HEK293 (cell line): ENCODE results near the gene AP3S2.

Source experiments
- CTCF ChIA-PET: fragments of 350-600 bp; formaldehyde crosslinking; extraction: SDS; loops from one replicate; lab custom pipeline; 2021; ENCODE audit warnings: antibody characterized with exemption; lab: Yijun Ruan, JAX
- POLR2A ChIA-PET: fragments of 300-600 bp; formaldehyde crosslinking; extraction: SDS; loops from one replicate; lab custom pipeline; 2020; ENCODE audit warnings: antibody characterized with exemption, inconsistent platforms; lab: Yijun Ruan, JAX
- H3K27ac ChIP-seq: fragments of 200-500 bp; sonication (Bioruptor generic); 2 replicates; pipeline ENCODE4 v1.5.1; 2014; ENCODE audit warnings: low read depth, low read length, control low read depth, inconsistent platforms; ENCODE audit errors: extremely low read depth
- H3K36me3 ChIP-seq, 2 experiments: fragments of 200-500 bp in 1 of 2; sonication (Bioruptor generic) in 1 of 2; 1 replicate in 1 of 2; 2 replicates in 1 of 2; pipeline ENCODE4 v1.5.1; 2014 to 2017; ENCODE audit warnings: inconsistent platforms in 2 of 2, low read length in 2 of 2; ENCODE audit not compliant: control insufficient read depth in 2 of 2, insufficient read depth in 1 of 2
- H3K4me1 ChIP-seq: fragments of 200-500 bp; sonication (Bioruptor generic); 2 replicates; pipeline ENCODE4 v1.5.1; 2014; ENCODE audit warnings: mild to moderate bottlenecking, low read length, inconsistent platforms; ENCODE audit not compliant: control insufficient read depth, insufficient read depth
- H3K4me3 ChIP-seq: 2 replicates; pipeline ENCODE4 v1.5.1; 2011; ENCODE audit warnings: low read depth, mild to moderate bottlenecking, control low read depth, low read length, moderate library complexity
- H3K9me3 ChIP-seq: fragments of 200-500 bp; sonication (Bioruptor generic); 2 replicates; pipeline ENCODE4 v1.5.1; 2014; ENCODE audit warnings: low read depth, low read length, inconsistent platforms; ENCODE audit not compliant: control insufficient read depth, insufficient read depth
- HOXC10 ChIP-seq: sonication (generic); formaldehyde crosslinking; IDR thresholded peaks from 2 replicates; pipeline ENCODE4 v1.8.1; 2023; ENCODE audit warnings: mild to moderate bottlenecking, missing genetic modification reagents
- KLF8 ChIP-seq: fragments of 450-650 bp; formaldehyde crosslinking; IDR thresholded peaks from 2 replicates; pipeline ENCODE4 v1.5.1; 2016; ENCODE audit warnings: missing biosample characterization, missing genetic modification characterization
- PRDM1 ChIP-seq: fragments of 450-650 bp; formaldehyde crosslinking; IDR thresholded peaks from 2 replicates; pipeline ENCODE4; 2016; ENCODE audit warnings: missing biosample characterization, missing genetic modification characterization
- SP7 ChIP-seq: fragments of 450-650 bp; formaldehyde crosslinking; IDR thresholded peaks from 2 replicates; pipeline ENCODE4 v1.5.1; 2016; ENCODE audit warnings: missing biosample characterization, missing genetic modification characterization
- ZBTB48 ChIP-seq: fragments of 450-650 bp; formaldehyde crosslinking; IDR thresholded peaks from 2 replicates; pipeline ENCODE4 v1.5.1; 2016; ENCODE audit warnings: missing biosample characterization, missing genetic modification characterization
- ZBTB7A ChIP-seq: fragments of 450-650 bp; formaldehyde crosslinking; IDR thresholded peaks from 2 replicates; pipeline ENCODE4 v1.5.1; 2016; ENCODE audit warnings: low read depth, missing biosample characterization, missing genetic modification characterization
- ZNF133 ChIP-seq: fragments of 450-650 bp; formaldehyde crosslinking; IDR thresholded peaks from 2 replicates; pipeline ENCODE4 v1.5.1; 2016; ENCODE audit warnings: missing biosample characterization, missing genetic modification characterization
- ZNF302 ChIP-seq: fragments of 450-650 bp; formaldehyde crosslinking; IDR thresholded peaks from 2 replicates; pipeline ENCODE4 v1.5.1; 2016; ENCODE audit warnings: missing biosample characterization, missing genetic modification characterization, low read depth
- ZNF404 ChIP-seq: fragments of 450-650 bp; formaldehyde crosslinking; IDR thresholded peaks from 2 replicates; pipeline ENCODE4 v1.5.1; 2017; ENCODE audit warnings: missing biosample characterization, missing genetic modification characterization
- ZNF423 ChIP-seq: fragments of 450-650 bp; formaldehyde crosslinking; IDR thresholded peaks from 2 replicates; pipeline ENCODE4 v1.5.1; 2016; ENCODE audit warnings: missing biosample characterization, missing genetic modification characterization
- ZNF664 ChIP-seq: fragments of 450-650 bp; formaldehyde crosslinking; IDR thresholded peaks from 2 replicates; pipeline ENCODE4 v1.5.1; 2016; ENCODE audit warnings: missing biosample characterization, missing genetic modification characterization
- ZNF776 ChIP-seq: fragments of 450-650 bp; formaldehyde crosslinking; IDR thresholded peaks from 2 replicates; pipeline ENCODE4 v1.5.0; 2017; ENCODE audit warnings: missing biosample characterization, missing genetic modification characterization, borderline replicate concordance
- ZXDB ChIP-seq: fragments of 450-650 bp; formaldehyde crosslinking; IDR thresholded peaks from 2 replicates; pipeline ENCODE4 v1.5.1; 2016; ENCODE audit warnings: missing biosample characterization, missing genetic modification characterization
- TF ChIP-seq, protein P1 (sequence below): fragments of 450-650 bp; formaldehyde crosslinking; IDR thresholded peaks from 2 replicates; pipeline ENCODE4 v1.5.1; 2016; ENCODE audit warnings: missing biosample characterization, missing genetic modification characterization, borderline replicate concordance
- TF ChIP-seq, protein P2 (sequence below): fragments of 450-650 bp; IDR thresholded peaks from 2 replicates; pipeline ENCODE4 v1.5.1; 2018; ENCODE audit warnings: missing biosample characterization, missing genetic modification characterization
- TF ChIP-seq, protein P3 (sequence below): fragments of 450-650 bp; formaldehyde crosslinking; IDR thresholded peaks from 2 replicates; pipeline ENCODE4 v1.5.1; 2016; ENCODE audit warnings: missing biosample characterization, missing genetic modification characterization
- TF ChIP-seq, protein P4 (sequence below): fragments of 450-650 bp; formaldehyde crosslinking; IDR thresholded peaks from 2 replicates; pipeline ENCODE4 v1.5.1; 2016; ENCODE audit warnings: missing biosample characterization, missing genetic modification characterization
- TF ChIP-seq, protein P5 (sequence below): IDR thresholded peaks from 2 replicates; pipeline ENCODE4 v1.6.1; 2011; ENCODE audit warnings: mild to moderate bottlenecking, low read depth, low read length, borderline replicate concordance
- TF ChIP-seq, protein P6 (sequence below): fragments of 450-650 bp; formaldehyde crosslinking; IDR thresholded peaks from 2 replicates; pipeline ENCODE4 v1.5.1; 2017; ENCODE audit warnings: missing biosample characterization, missing genetic modification characterization

The AP3S2 gene

DNA sequence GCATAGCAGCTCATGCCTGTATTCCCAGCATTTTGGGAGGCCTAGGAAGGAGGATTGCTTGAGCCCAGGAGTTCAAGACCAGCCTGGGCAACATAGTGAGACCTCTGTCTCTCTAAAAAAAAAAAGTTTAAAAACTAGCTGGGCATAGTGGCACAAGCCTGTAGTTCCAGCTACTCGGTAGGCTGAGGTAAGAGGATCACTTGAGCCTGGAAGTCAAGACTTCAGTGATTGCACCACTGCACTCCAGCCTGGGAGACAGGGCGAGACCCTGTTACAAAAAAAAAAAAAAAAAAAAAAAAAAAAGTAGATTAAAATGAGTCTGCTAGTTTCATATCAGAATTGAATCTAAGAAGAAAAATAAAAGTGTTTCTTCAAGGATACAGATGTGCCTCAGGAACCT, 46.7 kb downstream of the AP3S2 start (continued):
- TF ChIP-seq, protein P1, sequence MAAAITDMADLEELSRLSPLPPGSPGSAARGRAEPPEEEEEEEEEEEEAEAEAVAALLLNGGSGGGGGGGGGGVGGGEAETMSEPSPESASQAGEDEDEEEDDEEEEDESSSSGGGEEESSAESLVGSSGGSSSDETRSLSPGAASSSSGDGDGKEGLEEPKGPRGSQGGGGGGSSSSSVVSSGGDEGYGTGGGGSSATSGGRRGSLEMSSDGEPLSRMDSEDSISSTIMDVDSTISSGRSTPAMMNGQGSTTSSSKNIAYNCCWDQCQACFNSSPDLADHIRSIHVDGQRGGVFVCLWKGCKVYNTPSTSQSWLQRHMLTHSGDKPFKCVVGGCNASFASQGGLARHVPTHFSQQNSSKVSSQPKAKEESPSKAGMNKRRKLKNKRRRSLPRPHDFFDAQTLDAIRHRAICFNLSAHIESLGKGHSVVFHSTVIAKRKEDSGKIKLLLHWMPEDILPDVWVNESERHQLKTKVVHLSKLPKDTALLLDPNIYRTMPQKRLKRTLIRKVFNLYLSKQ (tag by site-specific recombination), result no peak
- TF ChIP-seq, protein P2, sequence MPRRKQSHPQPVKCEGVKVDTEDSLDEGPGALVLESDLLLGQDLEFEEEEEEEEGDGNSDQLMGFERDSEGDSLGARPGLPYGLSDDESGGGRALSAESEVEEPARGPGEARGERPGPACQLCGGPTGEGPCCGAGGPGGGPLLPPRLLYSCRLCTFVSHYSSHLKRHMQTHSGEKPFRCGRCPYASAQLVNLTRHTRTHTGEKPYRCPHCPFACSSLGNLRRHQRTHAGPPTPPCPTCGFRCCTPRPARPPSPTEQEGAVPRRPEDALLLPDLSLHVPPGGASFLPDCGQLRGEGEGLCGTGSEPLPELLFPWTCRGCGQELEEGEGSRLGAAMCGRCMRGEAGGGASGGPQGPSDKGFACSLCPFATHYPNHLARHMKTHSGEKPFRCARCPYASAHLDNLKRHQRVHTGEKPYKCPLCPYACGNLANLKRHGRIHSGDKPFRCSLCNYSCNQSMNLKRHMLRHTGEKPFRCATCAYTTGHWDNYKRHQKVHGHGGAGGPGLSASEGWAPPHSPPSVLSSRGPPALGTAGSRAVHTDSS, result no peak
- TF ChIP-seq ZNF404 (tag by site-specific recombination) (no peak), ZNF776 (tag by site-specific recombination) (no peak)
- TF ChIP-seq, all 188 proteins: peak for 0

DNA sequence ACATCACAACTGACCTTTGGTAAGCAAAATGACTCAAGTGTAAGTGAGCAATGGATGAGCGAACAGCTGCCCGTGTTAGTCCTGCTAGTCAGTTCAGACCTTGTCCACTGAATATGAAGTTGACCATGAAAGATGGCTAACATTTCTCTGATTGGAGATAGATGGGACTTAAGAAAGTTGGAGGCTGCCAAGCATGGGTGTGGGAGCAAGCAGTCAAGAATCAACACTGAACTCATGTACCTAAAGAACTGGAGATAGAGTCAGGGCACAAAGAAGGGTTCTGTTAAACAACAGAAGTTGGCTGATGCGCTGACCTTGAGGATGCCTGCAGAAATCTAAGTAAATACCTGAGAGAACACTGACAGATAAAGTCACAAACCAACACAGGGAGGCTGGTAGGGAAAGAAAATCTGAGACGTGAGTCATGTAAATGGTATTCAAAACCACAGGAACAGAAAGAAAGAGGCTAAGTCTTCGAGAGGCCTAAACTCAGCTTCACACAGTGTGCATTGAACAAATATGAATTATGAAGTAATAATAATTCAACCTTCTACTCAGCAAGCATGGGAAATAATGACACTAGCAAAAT, 48.4 kb downstream of the AP3S2 start:
- POLR2A ChIA-PET, result no interaction called here
- TF ChIP-seq ZBTB48 (no peak), ZBTB7A (tag by site-specific recombination) (no peak), ZNF302 (no peak), HOXC10 (CRISPR knock-in tag) (no peak), ZNF133 (no peak), ZNF423 (tag by site-specific recombination) (no peak), ZNF664 (tag by site-specific recombination) (no peak), KLF8 (tag by site-specific recombination) (no peak), ZXDB (tag by site-specific recombination) (no peak), SP7 (tag by site-specific recombination) (no peak)
- TF ChIP-seq, protein P3, sequence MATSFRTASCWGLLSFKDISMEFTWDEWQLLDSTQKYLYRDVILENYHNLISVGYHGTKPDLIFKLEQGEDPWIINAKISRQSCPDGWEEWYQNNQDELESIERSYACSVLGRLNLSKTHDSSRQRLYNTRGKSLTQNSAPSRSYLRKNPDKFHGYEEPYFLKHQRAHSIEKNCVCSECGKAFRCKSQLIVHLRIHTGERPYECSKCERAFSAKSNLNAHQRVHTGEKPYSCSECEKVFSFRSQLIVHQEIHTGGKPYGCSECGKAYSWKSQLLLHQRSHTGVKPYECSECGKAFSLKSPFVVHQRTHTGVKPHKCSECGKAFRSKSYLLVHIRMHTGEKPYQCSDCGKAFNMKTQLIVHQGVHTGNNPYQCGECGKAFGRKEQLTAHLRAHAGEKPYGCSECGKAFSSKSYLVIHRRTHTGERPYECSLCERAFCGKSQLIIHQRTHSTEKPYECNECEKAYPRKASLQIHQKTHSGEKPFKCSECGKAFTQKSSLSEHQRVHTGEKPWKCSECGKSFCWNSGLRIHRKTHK, result no peak
- TF ChIP-seq, protein P4, sequence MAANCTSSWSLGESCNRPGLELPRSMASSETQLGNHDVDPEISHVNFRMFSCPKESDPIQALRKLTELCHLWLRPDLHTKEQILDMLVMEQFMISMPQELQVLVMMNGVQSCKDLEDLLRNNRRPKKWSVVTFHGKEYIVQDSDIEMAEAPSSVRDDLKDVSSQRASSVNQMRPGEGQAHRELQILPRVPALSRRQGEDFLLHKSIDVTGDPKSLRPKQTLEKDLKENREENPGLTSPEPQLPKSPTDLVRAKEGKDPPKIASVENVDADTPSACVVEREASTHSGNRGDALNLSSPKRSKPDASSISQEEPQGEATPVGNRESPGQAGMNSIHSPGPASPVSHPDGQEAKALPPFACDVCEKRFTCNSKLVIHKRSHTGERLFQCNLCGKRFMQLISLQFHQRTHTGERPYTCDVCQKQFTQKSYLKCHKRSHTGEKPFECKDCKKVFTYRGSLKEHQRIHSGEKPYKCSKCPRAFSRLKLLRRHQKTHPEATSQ (tag by site-specific recombination), result no peak
- TF ChIP-seq, protein P5, sequence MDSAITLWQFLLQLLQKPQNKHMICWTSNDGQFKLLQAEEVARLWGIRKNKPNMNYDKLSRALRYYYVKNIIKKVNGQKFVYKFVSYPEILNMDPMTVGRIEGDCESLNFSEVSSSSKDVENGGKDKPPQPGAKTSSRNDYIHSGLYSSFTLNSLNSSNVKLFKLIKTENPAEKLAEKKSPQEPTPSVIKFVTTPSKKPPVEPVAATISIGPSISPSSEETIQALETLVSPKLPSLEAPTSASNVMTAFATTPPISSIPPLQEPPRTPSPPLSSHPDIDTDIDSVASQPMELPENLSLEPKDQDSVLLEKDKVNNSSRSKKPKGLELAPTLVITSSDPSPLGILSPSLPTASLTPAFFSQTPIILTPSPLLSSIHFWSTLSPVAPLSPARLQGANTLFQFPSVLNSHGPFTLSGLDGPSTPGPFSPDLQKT, result no peak
- Histone ChIP-seq H3K9me3 (no peaks in the 10 kb centered on the region), H3K36me3 (peaks cover 12 to 37% of the 10 kb centered on the region in 2 experiments), H3K4me1 (no peaks in the 10 kb centered on the region), H3K4me3 (no peak overlapping the region), H3K27ac (no peak overlapping the region)
- CTCF ChIA-PET, result interaction anchor here (1.0 to 5.7 kb wide), 2 partner anchors 19 to 29 kb away, joined by 4 to 29 read pairs; no protein-coding TSS in a partner anchor

DNA sequence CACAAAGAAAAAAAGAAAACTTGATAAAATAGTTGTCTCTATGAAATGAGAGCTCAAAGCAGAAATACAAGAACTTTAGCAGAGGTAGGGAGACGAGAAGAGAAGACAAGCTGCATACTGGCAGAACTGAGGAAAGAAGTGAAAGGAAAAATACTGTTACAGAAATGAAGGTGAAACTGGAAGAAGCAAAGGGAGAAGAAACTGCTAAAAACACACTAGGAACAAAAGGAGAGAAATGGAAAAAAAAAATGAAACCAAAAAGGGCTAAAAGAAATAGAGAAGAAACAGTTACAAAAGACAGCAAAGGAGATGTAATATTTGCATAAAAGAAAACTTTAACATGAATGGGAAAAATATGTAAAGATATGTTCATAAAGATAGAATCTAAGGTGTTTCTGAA, 51.8 kb downstream of the AP3S2 start:
- CTCF ChIA-PET, result interaction anchor here (0.7 to 1.8 kb wide), 6 partner anchors 10 to 88 kb away, joined by 3 to 8 read pairs (median 3); no protein-coding TSS in a partner anchor
- no peaks in the 10 kb centered on the region for H3K9me3 ChIP-seq
- POLR2A ChIA-PET, result no interaction called here

More for the DNA sequence above, 51.8 kb downstream of the AP3S2 start:
- no peak for TF ChIP-seq ZXDB (tag by site-specific recombination)
- peak; percentile 85 for TF ChIP-seq PRDM1
- TF ChIP-seq, protein P6, sequence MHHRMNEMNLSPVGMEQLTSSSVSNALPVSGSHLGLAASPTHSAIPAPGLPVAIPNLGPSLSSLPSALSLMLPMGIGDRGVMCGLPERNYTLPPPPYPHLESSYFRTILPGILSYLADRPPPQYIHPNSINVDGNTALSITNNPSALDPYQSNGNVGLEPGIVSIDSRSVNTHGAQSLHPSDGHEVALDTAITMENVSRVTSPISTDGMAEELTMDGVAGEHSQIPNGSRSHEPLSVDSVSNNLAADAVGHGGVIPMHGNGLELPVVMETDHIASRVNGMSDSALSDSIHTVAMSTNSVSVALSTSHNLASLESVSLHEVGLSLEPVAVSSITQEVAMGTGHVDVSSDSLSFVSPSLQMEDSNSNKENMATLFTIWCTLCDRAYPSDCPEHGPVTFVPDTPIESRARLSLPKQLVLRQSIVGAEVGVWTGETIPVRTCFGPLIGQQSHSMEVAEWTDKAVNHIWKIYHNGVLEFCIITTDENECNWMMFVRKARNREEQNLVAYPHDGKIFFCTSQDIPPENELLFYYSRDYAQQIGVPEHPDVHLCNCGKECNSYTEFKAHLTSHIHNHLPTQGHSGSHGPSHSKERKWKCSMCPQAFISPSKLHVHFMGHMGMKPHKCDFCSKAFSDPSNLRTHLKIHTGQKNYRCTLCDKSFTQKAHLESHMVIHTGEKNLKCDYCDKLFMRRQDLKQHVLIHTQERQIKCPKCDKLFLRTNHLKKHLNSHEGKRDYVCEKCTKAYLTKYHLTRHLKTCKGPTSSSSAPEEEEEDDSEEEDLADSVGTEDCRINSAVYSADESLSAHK (tag by site-specific recombination), result no peak
- H3K36me3 ChIP-seq, result peaks cover 11 to 41% of the 10 kb centered on the region in 2 experiments
- H3K4me1 ChIP-seq, result no peaks in the 10 kb centered on the region
- H3K27ac ChIP-seq, result no peak overlapping the region
- H3K4me3 ChIP-seq, result no peak overlapping the region
